Stomach (tissue), 9 donors: Measurements from ENCODE around the gene DPH7. TPM values are rescaled to one million over a fixed set of nuclear protein-coding genes. Genes with fewer than 3 reads are reported as not detected.

Experiments used
- DNase-seq, 2 donors: peaks; one replicate each; pipeline versions ENCODE4 v3.0.0 to v3.0.0-alpha.2; 2013 to 2019
- H3K27ac ChIP-seq, 5 donors: fragments of 200-600 bp in 4 of 5; sonication (generic) in 4 of 5; one replicate each; pipeline ENCODE4 v1.5.1; 2013 to 2019; ENCODE audit warnings: mild to moderate bottlenecking in 1 of 5, moderate library complexity in 1 of 5
- H3K27me3 ChIP-seq, 3 donors: fragments of 200-600 bp; sonication (generic); one replicate each; pipeline ENCODE4 v1.5.1; 2017 to 2019; ENCODE audit warnings: mixed run types in 1 of 3
- H3K36me3 ChIP-seq, 4 donors: fragments of 200-600 bp; sonication (generic); 1 replicate in 3 of 4; 2 replicates in 1 of 4; pipeline ENCODE4 v1.5.1; 2016 to 2019
- H3K4me1 ChIP-seq, 4 donors: fragments of 200-600 bp; sonication (generic); one replicate each; pipeline ENCODE4 v1.5.1; 2016 to 2019
- H3K4me3 ChIP-seq, 4 donors: fragments of 200-600 bp; sonication (generic) in 3 of 4; one replicate each; pipeline ENCODE4 v1.5.1; 2016 to 2019; ENCODE audit warnings: mild to moderate bottlenecking in 1 of 4
- H3K9me3 ChIP-seq, 4 donors: fragments of 200-600 bp; sonication (generic); one replicate each; pipeline ENCODE4 v1.5.1; 2016 to 2019
- EP300 ChIP-seq: sonication (generic); formaldehyde crosslinking; IDR thresholded peaks from one replicate; pipeline ENCODE4 v1.6.1; 2017; ENCODE audit warnings: antibody characterized with exemption
- POLR2A ChIP-seq, 4 donors: fragments of 450-650 bp; IDR thresholded peaks; one replicate each; pipeline ENCODE4 v1.6.1; 2016; ENCODE audit warnings: antibody characterized with exemption in 4 of 4, control low read depth in 2 of 4, mild to moderate bottlenecking in 1 of 4, moderate library complexity in 1 of 4
- POLR2AphosphoS5 ChIP-seq, 3 donors: sonication (generic); formaldehyde crosslinking; IDR thresholded peaks; one replicate each; pipeline ENCODE4 v1.6.1; 2016; ENCODE audit warnings: antibody characterized with exemption in 3 of 3
- WGBS, 5 donors: extraction: QIAGEN DNeasy Blood & Tissue Kit in 3 of 5; methylation state at CpG; one replicate each; pipeline versions ENCODE4 v1.1.5 to v1.1.7; 2013 to 2018; 5-methylcytosine and 5-hydroxymethylcytosine counted together
- intact Hi-C: fragments of 100-400 bp; cut with DNase I; formaldehyde crosslinking; loops from one replicate; pipeline ENCODE4 v1.15.1; 2023; ENCODE audit warnings: low total_unique reads
- polyA plus RNA-seq, 3 donors: library from polyadenylated mRNA; stranded (reverse); fragments of 200-250 nt; gene quantifications; one replicate each; pipeline ENCODE4 v1.2.3, GENCODE V29; 2013
- total RNA-seq, 5 donors: library from RNA; depleted of rRNA; stranded (reverse); fragments of >200 nt; gene quantifications; one replicate each; pipeline versions ENCODE4 v1.1.0 to v1.2.3, GENCODE V29; 2014 to 2016
- TF ChIP-seq, protein P1 (sequence below), 7 experiments: fragments of 450-650 bp in 4 of 7; fragments of 200-600 bp in 3 of 7; sonication (generic) in 3 of 7; IDR thresholded peaks; one replicate each; pipeline ENCODE4 v1.5.1; 2016 to 2019; ENCODE audit warnings: antibody characterized with exemption in 7 of 7, control low read depth in 2 of 7, mild to moderate bottlenecking in 1 of 7
- donor health status: healthy with polysubstance abuse.
- donor health status: Bipolar disorder and iron deficiency.
- donor health status: healthy.

The DPH7 gene
- total and polyA plus RNA-seq, 8 donors, result 14.3 to 134 (median 23.8) TPM

DNA sequence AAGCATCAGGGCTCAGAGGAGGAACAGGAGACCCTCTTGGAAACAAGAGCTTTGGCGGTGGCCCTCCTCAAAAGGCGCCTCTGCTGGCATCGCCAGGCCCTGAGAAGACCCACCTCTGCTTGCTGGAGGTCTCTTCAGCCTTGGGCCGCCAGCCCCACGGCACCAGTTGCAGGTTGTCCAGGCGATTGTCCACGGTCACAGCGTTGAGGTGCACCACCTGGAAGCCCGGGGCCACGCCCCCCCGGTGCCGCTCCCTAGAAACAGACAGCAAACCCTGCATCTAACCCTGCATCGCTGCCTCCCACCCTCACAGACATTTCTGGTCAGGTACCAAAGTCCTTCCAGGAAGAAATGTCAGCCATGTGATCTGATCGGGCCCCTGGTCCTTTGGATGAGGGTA is 8.1 kb upstream of the DPH7 start:
- DNase-seq, result no peak
- H3K27me3 ChIP-seq, result no peaks in the 10 kb centered on the region
- intact Hi-C loops, result no loop called here
- H3K36me3 ChIP-seq, result peaks cover 38 to 67% (median 63%) of the 10 kb centered on the region in 4 donors
- H3K4me1 ChIP-seq, result peaks cover 20 to 32% (median 29%) of the 10 kb centered on the region in 4 donors
- H3K4me3 ChIP-seq, result no peak overlapping the region
- H3K9me3 ChIP-seq, result no peaks in the 10 kb centered on the region
- no peak overlapping the region for H3K27ac ChIP-seq
- WGBS, 5 donors, result 91 to 97% (median 94%) methylated on average over 14 of the region's 14 CpGs
- TF ChIP-seq POLR2AphosphoS5 (IDR thresholded peaks at IDR 0.05) (no peak), POLR2A (IDR thresholded peaks at IDR 0.05) (no peak), EP300 (no peak)
- TF ChIP-seq, protein P1, sequence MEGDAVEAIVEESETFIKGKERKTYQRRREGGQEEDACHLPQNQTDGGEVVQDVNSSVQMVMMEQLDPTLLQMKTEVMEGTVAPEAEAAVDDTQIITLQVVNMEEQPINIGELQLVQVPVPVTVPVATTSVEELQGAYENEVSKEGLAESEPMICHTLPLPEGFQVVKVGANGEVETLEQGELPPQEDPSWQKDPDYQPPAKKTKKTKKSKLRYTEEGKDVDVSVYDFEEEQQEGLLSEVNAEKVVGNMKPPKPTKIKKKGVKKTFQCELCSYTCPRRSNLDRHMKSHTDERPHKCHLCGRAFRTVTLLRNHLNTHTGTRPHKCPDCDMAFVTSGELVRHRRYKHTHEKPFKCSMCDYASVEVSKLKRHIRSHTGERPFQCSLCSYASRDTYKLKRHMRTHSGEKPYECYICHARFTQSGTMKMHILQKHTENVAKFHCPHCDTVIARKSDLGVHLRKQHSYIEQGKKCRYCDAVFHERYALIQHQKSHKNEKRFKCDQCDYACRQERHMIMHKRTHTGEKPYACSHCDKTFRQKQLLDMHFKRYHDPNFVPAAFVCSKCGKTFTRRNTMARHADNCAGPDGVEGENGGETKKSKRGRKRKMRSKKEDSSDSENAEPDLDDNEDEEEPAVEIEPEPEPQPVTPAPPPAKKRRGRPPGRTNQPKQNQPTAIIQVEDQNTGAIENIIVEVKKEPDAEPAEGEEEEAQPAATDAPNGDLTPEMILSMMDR (IDR thresholded peaks at IDR 0.05), result no peak

GRCh38 chr9:137583957-137584356 is 5.2 kb upstream of the DPH7 start:
- Histone ChIP-seq H3K4me1 (peaks cover 8 to 39% (median 23%) of the 10 kb centered on the region in 4 donors), H3K9me3 (no peaks in the 10 kb centered on the region), H3K27me3 (no peaks in the 10 kb centered on the region), H3K4me3 (no peak overlapping the region), H3K36me3 (peaks cover 44 to 78% (median 73%) of the 10 kb centered on the region in 4 donors), H3K27ac (no peak overlapping the region)
- no peak for DNase-seq
- 85 to 95% (median 88%) methylated on average over 4 to 8 of the region's 8 CpGs for WGBS, 5 donors
- no peak for TF ChIP-seq POLR2A (IDR thresholded peaks at IDR 0.05)
- TF ChIP-seq, protein P1 (IDR thresholded peaks at IDR 0.05), result no peak
- no peak for TF ChIP-seq EP300
- TF ChIP-seq POLR2AphosphoS5 (IDR thresholded peaks at IDR 0.05), result no peak
- intact Hi-C loops, result no loop called here

DNA sequence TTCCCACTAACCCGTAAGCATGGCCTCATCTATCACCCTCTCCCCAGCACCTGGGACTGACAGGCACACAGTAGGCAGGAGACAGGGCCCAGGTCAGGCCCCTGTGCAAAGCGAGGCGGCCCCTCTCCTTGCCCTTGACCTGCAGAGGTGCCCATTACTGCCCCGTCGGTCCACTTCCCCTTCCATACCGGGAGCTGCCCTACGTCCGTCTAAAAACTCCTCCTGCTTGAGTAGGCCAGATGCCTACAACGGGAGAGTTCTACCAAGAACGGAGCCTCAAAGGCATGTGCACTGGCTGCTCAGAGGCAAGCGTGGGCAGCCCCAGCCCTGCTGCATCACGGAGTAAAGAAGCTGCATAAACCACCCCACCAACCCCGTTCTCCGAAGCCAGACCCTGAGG is 4.6 kb upstream of the DPH7 start:
- H3K27me3 ChIP-seq, result no peaks in the 10 kb centered on the region
- intact Hi-C loops, result no loop called here
- no peak for DNase-seq
- peaks cover 5 to 33% (median 18%) of the 10 kb centered on the region in 4 donors for H3K4me1 ChIP-seq
- no peak overlapping the region for H3K27ac ChIP-seq
- no peaks in the 10 kb centered on the region for H3K9me3 ChIP-seq
- no peak for TF ChIP-seq POLR2AphosphoS5 (IDR thresholded peaks at IDR 0.05)
- TF ChIP-seq, protein P1 (IDR thresholded peaks at IDR 0.05), result no peak
- H3K4me3 ChIP-seq, result no peak overlapping the region
- WGBS, 5 donors, result 85 to 89% (median 87%) methylated on average over 14 of the region's 14 CpGs
- peaks cover 43 to 77% (median 71%) of the 10 kb centered on the region in 4 donors for H3K36me3 ChIP-seq

DNA sequence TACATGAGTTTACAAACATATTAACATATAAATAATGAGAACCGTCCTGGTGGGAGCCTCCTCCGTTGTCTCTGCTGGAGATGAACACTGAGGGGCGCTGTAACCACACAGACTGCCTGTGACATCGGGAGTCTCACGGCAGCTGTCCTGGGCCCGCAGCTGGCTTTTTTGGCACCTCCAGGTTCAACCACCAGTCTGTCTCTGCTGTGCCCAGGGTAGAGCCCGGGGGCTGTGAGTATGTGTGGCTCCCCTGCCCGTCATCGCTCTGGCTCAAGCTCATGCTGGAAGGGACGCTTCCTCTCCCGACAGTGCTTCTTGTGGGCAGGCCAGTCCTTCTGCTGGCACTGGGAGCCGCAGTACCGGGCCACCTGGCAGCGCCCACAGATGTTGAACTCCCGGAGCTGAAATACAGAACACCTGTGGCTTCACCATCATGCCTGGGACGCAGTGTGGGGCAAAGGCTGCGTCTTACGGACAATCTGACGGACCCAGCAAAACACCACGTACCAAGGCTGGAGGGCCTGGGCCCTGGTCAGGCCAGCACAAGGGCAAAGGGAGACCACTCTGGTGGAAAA is 3.6 kb upstream of the DPH7 start:
- H3K27ac ChIP-seq, result no peak overlapping the region
- peaks cover 35 to 67% (median 61%) of the 10 kb centered on the region in 4 donors for H3K36me3 ChIP-seq
- H3K27me3 ChIP-seq, result no peaks in the 10 kb centered on the region
- H3K9me3 ChIP-seq, result no peaks in the 10 kb centered on the region
- intact Hi-C loops, result no loop called here
- 74 to 81% (median 76%) methylated on average over 11 to 20 of the region's 20 CpGs for WGBS, 5 donors
- no peak overlapping the region for H3K4me3 ChIP-seq
- peaks cover 13 to 39% (median 24%) of the 10 kb centered on the region in 4 donors for H3K4me1 ChIP-seq
- DNase-seq, result peak in 1 of 2 donors; percentile 55
- TF ChIP-seq, protein P1 (IDR thresholded peaks at IDR 0.05), result peak in 2 of 7 experiments; percentile 19 to 25
- TF ChIP-seq POLR2AphosphoS5 (IDR thresholded peaks at IDR 0.05), result no peak
